ENCODE data around the gene TMEM150B. TPM values are rescaled to one million over a fixed set of nuclear protein-coding genes. Genes with fewer than 3 reads are reported as not detected.
A peak's percentile ranks its signal among the peaks of the same experiment; 100 is the strongest.
"Not testable (repeated sequence)": the region's sequence is repeated elsewhere in the genome, so short reads cannot be mapped to it uniquely, and the experiment has no call there.

Gene TMEM150B
- total RNA-seq, 1 experiment from 2014 or later: 1.6 TPM

GRCh38 chr19:55336101-55336500 is 11.0 kb upstream of the TMEM150B start:
- DNase-seq: no peak
- Mint-ChIP-seq H3K27ac (ENCODE audit: unreplicated experiment) (no peak overlapping the region), H3K27me3 (ENCODE audit: insufficient read depth, unreplicated experiment) (no peaks in the 10 kb centered on the region), H3K4me3 (ENCODE audit: unreplicated experiment) (no peak overlapping the region), H3K9me3 (ENCODE audit: unreplicated experiment) (no peaks in the 10 kb centered on the region), H3K4me1 (ENCODE audit: low read depth, unreplicated experiment) (peaks cover 17% of the 10 kb centered on the region), H3K36me3 (ENCODE audit: insufficient read depth, unreplicated experiment) (peaks cover 24% of the 10 kb centered on the region)
- no peaks in the 10 kb centered on the region for H3K27me3 ChIP-seq (replicated peaks; ENCODE audit: control insufficient read depth, insufficient read depth, low read length)
- H3K4me3 ChIP-seq (ENCODE audit: low read depth, low read length): no peak overlapping the region
- no peaks in the 10 kb centered on the region for H3K9me3 ChIP-seq
- ChIA-PET POLR2A (no interaction called here), CTCF (interaction anchor here (0.6 to 1.0 kb wide), 2 partner anchors 8 to 174 kb away, joined by 4 read pairs; no protein-coding TSS in a partner anchor)
- no peaks in the 10 kb centered on the region for H3K36me3 ChIP-seq (ENCODE audit: control insufficient read depth, insufficient read depth, low read length)
- peaks cover 10% of the 10 kb centered on the region; the same call in 1 of the 2 replicates for H3K4me1 ChIP-seq
- no TSS peak for BruUV-seq (replicated peaks)
- intact Hi-C loops (cut with micrococcal nuclease; ENCODE audit: unreplicated experiment): no loop called here
- TF ChIP-seq, protein P1, sequence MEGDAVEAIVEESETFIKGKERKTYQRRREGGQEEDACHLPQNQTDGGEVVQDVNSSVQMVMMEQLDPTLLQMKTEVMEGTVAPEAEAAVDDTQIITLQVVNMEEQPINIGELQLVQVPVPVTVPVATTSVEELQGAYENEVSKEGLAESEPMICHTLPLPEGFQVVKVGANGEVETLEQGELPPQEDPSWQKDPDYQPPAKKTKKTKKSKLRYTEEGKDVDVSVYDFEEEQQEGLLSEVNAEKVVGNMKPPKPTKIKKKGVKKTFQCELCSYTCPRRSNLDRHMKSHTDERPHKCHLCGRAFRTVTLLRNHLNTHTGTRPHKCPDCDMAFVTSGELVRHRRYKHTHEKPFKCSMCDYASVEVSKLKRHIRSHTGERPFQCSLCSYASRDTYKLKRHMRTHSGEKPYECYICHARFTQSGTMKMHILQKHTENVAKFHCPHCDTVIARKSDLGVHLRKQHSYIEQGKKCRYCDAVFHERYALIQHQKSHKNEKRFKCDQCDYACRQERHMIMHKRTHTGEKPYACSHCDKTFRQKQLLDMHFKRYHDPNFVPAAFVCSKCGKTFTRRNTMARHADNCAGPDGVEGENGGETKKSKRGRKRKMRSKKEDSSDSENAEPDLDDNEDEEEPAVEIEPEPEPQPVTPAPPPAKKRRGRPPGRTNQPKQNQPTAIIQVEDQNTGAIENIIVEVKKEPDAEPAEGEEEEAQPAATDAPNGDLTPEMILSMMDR (IDR thresholded peaks at IDR 0.05; ENCODE audit: insufficient read depth in 1 of 2, low read depth in 1 of 2, low read length in 1 of 2, severe bottlenecking in 1 of 2, unreplicated experiment in 1 of 2): no peak

- H3K4me3 Mint-ChIP-seq (ENCODE audit: unreplicated experiment): peak overlapping the region; percentile 46
- H3K4me1 ChIP-seq: peaks cover 5% of the 10 kb centered on the region; the same call in 1 of the 2 replicates
- no peaks in the 10 kb centered on the region for H3K36me3 ChIP-seq (ENCODE audit: control insufficient read depth, insufficient read depth, low read length)
- intact Hi-C loops (cut with micrococcal nuclease; ENCODE audit: unreplicated experiment): no loop called here
- no peaks in the 10 kb centered on the region for H3K9me3 ChIP-seq
- peak; percentile 63 to 82 for DNase-seq
- ChIA-PET CTCF (interaction anchor here (1.1 kb wide), 1 partner anchor 32 kb away, joined by 4 read pairs; no protein-coding TSS in a partner anchor), POLR2A (no interaction called here)
- peaks cover 12% of the 10 kb centered on the region for H3K36me3 Mint-ChIP-seq (ENCODE audit: insufficient read depth, unreplicated experiment)
- TF ChIP-seq, protein P1 (IDR thresholded peaks at IDR 0.05; ENCODE audit: insufficient read depth in 1 of 2, low read depth in 1 of 2, low read length in 1 of 2, severe bottlenecking in 1 of 2, unreplicated experiment in 1 of 2): no peak
- H3K27ac Mint-ChIP-seq (ENCODE audit: unreplicated experiment): peak overlapping the region; percentile 50
- no TSS peak for BruUV-seq (replicated peaks)
- no peaks in the 10 kb centered on the region for H3K27me3 Mint-ChIP-seq (ENCODE audit: insufficient read depth, unreplicated experiment)
- H3K27me3 ChIP-seq (replicated peaks; ENCODE audit: control insufficient read depth, insufficient read depth, low read length): no peaks in the 10 kb centered on the region
- H3K4me1 Mint-ChIP-seq (ENCODE audit: low read depth, unreplicated experiment): peaks cover 15% of the 10 kb centered on the region
- no peak overlapping the region for H3K4me3 ChIP-seq (ENCODE audit: low read depth, low read length)
- H3K9me3 Mint-ChIP-seq (ENCODE audit: unreplicated experiment): no peaks in the 10 kb centered on the region
These were observed 8.7 kb upstream of the TMEM150B start for GRCh38 chr19:55333870-55334269.

GRCh38 chr19:55329791-55330190 is 4.7 kb upstream of the TMEM150B start:
- DNase-seq; H3K4me3 ChIP-seq (ENCODE audit: low read depth, low read length); POLR2A ChIA-PET; H3K36me3 ChIP-seq (ENCODE audit: control insufficient read depth, insufficient read depth, low read length); H3K27ac Mint-ChIP-seq (ENCODE audit: unreplicated experiment); H3K9me3 Mint-ChIP-seq (ENCODE audit: unreplicated experiment); CTCF ChIA-PET; H3K27me3 Mint-ChIP-seq (ENCODE audit: insufficient read depth, unreplicated experiment); BruUV-seq (replicated peaks); H3K9me3 ChIP-seq; intact Hi-C loops (cut with micrococcal nuclease; ENCODE audit: unreplicated experiment); H3K27me3 ChIP-seq (replicated peaks; ENCODE audit: control insufficient read depth, insufficient read depth, low read length); H3K4me1 ChIP-seq; H3K4me3 Mint-ChIP-seq (ENCODE audit: unreplicated experiment): not testable (repeated sequence)
- Mint-ChIP-seq H3K4me1 (ENCODE audit: low read depth, unreplicated experiment) (peaks cover 16% of the 10 kb centered on the region), H3K36me3 (ENCODE audit: insufficient read depth, unreplicated experiment) (peaks cover 12% of the 10 kb centered on the region)

DNA sequence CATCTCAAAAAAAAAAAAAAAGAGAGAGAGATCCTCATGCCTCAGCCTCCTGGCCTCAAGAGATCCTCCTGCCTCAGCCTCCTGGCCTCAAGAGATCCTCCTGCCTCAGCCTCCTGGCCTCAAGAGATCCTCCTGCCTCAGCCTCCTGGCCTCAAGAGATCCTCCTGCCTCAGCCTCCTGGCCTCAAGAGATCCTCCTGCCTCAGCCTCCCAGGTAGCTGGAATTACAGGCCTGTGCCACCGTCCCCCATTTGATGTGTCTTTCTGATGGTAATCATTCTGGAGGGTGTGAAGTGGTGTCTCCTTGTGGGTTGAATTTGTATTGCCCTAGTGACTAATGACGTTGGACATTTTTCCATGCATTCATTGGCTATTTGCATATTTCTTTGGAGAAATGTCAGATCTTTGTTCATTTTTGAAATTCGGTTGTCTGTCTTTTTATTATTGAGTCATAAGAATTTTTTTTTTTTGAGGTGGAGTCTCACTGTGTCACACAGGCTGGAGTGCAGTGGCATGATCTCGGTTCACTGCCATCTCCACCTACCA is 3.7 kb upstream of the TMEM150B start:
- H3K4me3 Mint-ChIP-seq (ENCODE audit: unreplicated experiment); H3K27ac Mint-ChIP-seq (ENCODE audit: unreplicated experiment); H3K4me1 ChIP-seq; H3K27me3 Mint-ChIP-seq (ENCODE audit: insufficient read depth, unreplicated experiment); H3K36me3 ChIP-seq (ENCODE audit: control insufficient read depth, insufficient read depth, low read length); H3K9me3 Mint-ChIP-seq (ENCODE audit: unreplicated experiment); BruUV-seq (replicated peaks); H3K9me3 ChIP-seq; DNase-seq; intact Hi-C loops (cut with micrococcal nuclease; ENCODE audit: unreplicated experiment); H3K4me3 ChIP-seq (ENCODE audit: low read depth, low read length); H3K27me3 ChIP-seq (replicated peaks; ENCODE audit: control insufficient read depth, insufficient read depth, low read length): not testable (repeated sequence)
- H3K36me3 Mint-ChIP-seq (ENCODE audit: insufficient read depth, unreplicated experiment): peaks cover 12% of the 10 kb centered on the region
- ChIA-PET CTCF (interaction anchor here (1.2 kb wide), 1 partner anchor 7 kb away, joined by 4 read pairs; no protein-coding TSS in a partner anchor), POLR2A (interaction anchor here (1.8 kb wide), 1 partner anchor 11 kb away, joined by 12 read pairs; the partner anchor contains the start of gene KMT5C)
- H3K4me1 Mint-ChIP-seq (ENCODE audit: low read depth, unreplicated experiment): peaks cover 12% of the 10 kb centered on the region
